RPMI7951 (cell line): ENCODE results near the gene RDM1. TPM values are rescaled to one million over a fixed set of nuclear protein-coding genes. Genes with fewer than 3 reads are reported as not detected.

Experiments used
- DNase-seq: peaks from one replicate; pipeline ENCODE4 v3.0.0-alpha.2; 2012; ENCODE audit warnings: low read depth
- total RNA-seq: library from RNA; depleted of rRNA; stranded (reverse); fragments of >200 nt; shearing (Covaris generic); gene quantifications from 2 replicates; pipeline ENCODE4 v1.2.3, GENCODE V29; 2014

Gene RDM1
- total RNA-seq, 1 experiment from 2014 or later: 0.96 TPM

DNA sequence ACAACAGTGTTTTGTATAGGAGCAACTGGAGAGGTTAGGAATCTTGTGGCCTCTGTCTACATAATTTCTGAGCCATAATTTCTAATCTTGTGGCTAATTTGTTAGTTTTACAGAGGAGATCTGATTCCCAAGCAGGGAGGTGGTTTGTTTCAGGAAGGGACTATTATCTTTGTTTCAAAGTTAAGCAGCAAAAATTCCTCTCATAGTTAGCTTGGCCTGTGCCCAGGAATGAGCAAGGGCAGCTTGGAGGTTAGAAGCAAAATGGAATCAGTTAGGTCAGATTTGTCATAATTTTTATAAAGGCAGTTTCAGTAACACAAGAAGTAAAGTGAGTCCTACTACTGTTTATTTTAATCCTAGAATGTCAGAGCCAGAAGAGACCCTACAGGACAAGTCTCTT is 2.0 kb upstream of the RDM1 start:
- no peak for DNase-seq

DNA sequence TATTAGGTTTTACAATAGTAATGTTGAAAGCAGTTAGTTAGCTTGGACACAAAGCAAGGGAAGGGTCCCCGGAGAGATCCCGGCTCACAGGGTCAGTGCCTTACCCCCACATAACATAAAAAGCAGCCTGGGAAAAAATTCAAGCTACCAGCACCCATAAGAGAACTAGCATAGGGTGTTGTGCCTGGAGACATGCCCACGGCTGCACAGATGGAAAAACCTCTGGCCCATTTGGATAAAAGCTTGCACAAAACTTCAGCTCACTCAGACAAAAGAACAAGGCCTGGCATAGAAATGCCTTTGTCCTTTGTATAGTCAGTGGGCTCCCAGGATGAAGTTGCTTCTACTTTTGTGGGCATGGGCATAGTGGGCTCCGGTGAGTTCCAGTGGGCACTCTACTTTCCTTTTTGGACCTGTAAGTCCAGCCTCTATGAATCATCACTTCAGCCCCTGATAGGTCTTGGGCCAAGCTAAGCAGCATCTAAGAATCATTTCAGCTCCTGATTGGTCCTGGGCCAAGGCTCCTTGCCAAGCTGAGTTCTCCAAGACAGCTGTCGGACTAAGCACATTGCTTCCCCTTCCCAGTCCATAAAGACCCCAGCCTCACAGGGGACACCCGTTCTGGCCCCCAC is 1.3 kb upstream of the RDM1 start:
- DNase-seq: peak; percentile 57

DNA sequence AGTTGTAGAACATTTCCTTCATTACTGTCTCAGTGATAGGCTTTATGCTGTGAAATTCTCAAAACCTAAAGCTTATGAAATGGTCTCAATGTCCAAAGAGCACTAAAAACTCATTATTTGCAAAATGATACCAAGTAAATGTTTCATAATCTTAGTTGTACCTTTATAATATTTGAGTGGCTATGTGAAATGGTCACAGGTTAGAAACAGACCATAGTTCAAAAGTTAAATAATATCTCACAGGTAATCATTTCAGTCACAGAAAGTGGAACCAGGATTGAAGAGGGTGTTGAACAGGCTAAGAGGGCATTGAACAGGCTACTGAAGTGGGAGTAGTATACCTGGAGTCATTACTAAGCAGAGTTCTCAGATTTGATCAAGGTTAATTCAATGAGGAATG is 2.9 kb downstream of the RDM1 start:
- DNase-seq: no peak

DNA sequence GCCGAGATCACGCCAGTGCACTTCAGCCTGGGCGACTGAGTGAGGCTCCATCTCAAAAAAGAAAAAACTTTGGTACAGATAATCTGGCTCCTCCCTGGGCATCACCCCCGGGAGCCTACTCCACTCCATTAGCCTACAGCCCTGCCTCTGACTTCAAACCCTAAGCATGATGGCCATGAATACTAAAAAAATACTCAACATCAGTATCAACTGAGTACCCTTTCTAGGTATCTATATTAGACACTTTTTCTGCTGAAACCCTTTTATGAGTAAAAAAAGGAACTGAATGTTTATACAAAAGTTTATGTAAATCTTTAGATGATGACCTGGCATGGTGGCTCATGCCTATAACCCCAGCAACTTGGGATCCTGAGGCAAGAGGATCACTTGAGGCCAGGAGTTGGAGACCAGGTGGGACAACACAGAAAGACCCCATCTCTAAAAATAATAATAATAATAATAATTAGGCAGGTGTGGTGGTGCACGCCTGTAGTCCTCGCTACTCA is 6.9 kb downstream of the RDM1 start:
- no peak for DNase-seq

DNA sequence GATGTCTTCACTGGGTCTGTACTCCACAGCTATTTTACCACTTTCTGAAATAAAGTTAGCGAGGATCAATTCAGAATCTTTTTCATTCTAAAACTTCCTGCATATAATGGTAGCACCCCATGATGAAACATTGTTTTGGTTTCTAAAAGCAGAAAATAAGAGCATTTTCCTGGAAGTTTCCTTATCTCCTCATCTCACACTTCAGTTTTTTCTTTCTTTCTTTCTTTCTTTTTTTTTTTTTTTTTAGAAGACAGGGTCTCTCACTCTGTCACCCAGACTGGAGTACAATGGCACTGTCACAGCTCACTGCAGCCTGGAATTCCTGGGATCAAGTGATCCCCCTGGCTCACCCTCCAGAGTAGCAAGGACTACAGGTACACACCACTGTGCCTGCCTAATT is 10.3 kb downstream of the RDM1 start:
- no peak for DNase-seq

DNA sequence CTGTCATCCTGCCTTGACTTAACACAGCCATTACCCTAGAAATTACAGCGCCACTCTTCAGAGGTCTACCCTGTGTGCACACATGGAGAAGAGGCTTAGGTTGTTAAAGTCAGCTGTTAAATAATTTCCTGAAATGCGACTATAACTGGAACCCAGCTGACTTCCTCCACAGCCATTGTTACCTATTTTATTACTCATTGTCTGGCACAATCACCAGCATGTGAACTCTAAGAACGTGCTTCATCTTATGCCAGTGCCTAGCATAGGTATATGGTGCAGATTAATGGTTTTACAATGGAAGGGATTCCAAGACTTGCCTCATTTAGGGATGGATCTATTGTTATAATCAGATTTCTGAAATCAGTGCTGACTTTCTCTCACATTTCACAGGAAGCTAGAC is 11.9 kb downstream of the RDM1 start:
- DNase-seq: no peak

DNA sequence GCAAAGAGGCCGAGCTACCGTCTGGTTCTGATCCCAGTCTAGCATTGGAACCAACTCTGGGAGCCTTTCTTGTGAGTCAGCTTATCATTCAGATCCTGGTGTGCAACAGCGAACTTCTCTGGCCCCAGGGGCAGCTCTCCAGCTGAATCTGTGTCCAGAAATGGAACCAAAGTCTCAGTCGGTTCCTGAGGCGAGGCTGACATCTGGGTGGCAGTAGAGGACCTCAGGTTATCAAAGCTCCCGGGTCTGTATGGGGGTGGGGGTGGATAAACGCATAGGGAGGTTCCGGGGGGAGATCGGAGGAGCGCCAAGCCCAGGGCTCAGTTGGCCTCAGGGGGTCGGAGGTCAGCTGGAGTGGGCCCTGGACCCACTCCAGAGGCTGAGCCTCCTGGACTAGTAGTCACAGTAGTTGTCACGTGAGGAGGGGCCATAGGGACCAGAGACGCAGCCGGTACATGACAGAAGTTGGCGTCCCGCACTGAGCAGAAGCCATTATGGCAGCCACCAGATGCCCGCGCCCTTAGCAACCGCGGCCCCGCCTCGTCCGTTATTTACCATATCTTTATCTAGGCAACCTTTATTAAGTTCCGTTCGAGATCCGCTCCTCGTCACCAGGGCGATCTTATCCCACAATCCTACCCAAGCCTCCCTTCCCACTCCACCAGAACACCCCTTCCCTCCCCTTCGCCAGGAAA is 12.9 kb downstream of the RDM1 start:
- DNase-seq: no peak

DNA sequence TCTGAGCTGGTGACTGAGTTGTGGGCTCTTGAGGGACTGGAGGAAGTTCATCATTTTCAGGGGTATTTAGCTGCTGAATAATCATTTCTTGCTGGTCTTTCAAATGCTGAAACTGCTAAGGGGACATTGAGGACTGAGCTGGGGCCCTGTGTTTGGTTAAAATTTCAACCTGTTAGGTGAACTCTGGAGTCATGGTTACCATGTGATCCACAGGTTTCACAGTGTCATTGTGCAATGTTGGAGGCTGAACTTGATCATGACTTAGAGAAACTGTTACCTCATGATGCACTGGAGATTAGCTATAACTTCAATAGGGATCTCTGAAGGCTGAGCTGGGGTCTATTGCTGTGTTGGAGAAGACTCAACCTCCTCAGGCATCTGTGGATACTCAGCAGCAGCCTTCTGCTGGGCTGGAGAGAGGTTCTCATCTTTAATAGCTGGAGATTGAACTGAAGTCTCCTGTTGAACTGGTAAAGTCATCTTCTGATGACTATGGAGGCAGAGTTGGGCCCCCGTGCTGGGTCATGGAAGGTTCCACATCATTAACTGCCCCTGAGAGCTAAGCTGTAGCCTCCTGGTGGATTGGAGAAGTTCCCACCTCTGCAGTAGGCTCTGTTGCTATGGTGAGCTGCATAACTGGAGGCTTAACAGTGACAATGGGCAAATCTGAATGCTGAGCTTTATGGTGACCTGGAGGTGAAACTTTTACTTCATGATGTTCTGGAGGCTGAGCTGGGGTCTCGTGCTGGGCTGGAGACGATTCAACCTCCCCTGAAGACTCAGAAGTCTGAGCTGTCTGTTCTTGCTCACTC is 15.2 kb downstream of the RDM1 start:
- DNase-seq: no peak

DNA sequence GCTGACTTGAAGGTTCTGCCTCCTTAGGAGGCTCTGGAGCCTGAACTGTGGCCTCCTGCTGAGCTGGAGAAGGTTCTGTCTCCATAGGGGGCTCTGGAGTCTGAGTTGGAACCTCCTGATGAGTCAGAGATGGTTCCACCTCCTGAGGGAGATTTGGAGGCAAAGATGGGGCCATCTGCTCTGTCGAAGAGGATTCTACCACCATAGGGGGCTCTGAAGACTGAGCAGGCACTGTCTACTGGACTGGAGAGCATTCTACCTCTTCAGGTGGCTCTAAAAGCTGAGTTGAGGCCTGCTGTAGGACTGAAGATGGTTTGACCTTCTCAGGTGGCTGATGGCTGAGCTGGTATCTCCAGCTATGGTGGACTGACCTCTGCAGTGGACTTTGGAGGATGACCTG is 16.2 kb downstream of the RDM1 start:
- DNase-seq: no peak

DNA sequence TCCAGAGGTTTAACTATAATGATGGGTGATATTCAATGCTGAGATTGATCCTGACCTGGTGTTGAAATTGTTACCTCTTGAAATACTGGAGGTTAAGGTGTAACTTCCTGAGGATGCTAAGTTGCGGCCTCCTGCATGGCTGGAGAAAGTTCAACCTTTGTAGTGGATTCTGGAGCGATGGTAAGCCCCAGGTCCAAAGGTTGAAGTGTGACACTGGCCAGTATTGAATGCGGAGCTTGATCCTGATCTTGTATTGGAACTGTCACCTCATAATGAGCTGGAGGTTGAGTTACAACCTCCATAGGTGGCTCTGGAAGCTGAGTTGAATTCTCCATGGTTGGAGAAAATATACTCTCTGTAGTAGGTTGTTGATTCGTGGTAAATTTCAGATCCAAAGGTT is 17.0 kb downstream of the RDM1 start:
- DNase-seq: no peak

DNA sequence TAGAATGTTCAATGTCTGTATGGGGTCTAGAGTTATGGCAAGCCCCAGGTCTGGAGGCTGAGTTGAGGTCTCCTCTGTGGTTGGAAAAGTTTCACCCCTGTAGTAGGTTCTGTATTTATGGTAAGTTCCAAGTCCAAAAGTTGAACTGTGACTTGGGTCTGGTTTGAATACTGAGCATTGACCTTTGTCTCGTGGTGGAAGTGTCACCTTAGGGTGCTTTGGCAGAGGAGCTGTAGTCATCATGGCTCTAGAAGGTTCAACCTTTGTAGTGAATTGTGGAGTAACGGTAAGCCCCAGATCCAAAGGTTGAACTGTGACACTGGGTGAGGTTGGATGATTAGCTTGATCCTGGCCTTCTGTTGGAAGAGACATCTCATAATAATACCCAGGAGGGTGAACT is 17.6 kb downstream of the RDM1 start:
- DNase-seq: no peak

DNA sequence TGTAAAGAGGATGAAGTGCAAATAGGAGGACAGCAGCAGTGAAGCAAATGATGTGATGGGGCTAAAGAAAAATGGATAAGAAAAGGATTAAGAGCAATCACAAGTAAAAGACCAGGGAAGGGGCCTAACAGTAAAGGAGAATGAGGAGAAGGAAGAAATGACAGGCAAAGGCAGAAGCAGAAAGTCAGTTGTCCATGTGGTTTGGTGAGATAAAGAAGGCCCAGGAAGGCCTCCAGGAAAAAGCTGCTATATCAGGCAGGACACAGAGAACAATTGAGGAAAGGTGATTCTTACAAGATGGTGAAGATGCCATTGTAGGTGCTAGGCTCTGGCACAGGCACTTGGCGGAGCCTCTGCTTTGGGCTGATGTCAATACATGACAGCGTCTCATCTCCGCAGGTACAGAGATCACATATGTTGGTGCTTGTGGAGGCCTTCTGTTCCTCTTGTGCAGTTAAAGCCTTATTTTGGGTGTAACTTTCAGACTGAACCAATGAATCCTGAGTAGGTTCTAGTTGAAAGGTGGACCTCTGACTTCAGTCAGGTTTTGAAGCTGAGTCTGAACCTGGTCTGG is 18.1 kb downstream of the RDM1 start:
- DNase-seq: no peak

DNA sequence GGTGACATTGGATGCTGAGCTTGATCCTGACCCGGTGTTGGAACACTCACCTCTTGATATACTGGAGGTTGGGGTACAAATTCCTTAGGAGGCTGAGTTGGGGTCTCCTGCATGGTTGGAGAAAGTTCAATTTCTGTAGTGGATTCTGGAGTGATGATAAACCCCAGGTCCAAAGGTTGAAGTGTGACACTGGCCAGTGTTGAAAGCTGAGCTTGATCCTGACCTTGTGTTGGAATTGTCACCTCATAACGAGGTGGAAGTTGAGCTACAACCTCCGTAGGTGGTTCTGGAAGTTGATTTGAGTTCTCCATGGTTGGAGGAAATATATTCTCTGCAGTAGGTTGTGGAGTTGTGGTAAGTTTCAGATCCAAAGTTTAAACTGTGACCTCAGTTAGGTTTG is 21.2 kb downstream of the RDM1 start:
- DNase-seq: no peak

DNA sequence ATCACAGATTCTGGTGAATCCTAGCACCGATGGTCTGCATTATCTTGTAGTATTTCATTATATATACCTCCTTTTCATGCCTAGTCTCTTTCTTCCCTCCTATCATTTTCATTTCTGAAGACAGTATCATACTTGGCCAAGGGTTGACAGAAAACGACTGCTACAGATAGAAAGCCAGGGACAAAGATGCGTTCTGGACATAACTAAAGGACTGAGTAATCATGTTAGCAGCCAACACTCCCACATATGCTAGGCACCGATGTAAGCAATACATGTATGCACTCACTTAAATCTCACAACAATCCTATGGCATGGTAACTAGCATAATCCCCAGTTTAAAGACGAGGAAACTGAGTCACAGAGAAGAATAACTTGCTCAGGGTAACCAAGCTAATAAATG is 22.9 kb downstream of the RDM1 start:
- DNase-seq: no peak

DNA sequence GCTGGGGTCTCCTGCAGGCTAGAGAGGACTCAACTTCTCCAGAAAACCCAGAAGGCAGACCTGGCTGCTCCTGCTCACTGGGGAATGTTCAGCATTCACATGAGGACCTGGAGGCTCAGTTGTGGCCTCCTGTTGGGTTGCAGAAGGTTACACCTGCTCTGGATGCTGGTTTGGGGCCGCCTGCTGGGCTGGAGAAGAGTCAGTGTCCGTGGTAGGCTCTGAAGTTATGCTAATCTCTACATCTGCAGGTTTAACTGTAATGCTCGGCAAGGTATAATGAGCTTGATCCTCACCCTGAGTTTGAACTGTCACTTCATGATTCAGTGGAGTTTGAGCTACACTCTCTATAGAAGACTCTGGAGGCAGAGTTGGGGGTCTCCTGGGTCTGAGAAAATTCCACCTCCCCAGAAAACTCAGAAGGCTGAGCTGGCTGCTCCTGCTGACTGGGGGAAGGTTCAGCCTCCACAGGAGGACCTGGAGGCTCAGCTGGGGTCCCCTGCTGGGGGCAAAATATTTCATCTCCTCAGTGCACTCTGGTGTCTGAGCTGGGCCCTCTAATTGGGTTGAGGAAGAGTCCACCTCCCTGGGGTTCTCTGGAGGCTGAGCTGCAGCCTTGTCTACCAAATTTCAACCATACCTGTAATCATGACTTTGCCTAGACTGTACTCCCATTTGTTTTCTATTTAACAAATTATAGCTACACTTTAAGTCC is 23.5 kb downstream of the RDM1 start:
- no peak for DNase-seq

DNA sequence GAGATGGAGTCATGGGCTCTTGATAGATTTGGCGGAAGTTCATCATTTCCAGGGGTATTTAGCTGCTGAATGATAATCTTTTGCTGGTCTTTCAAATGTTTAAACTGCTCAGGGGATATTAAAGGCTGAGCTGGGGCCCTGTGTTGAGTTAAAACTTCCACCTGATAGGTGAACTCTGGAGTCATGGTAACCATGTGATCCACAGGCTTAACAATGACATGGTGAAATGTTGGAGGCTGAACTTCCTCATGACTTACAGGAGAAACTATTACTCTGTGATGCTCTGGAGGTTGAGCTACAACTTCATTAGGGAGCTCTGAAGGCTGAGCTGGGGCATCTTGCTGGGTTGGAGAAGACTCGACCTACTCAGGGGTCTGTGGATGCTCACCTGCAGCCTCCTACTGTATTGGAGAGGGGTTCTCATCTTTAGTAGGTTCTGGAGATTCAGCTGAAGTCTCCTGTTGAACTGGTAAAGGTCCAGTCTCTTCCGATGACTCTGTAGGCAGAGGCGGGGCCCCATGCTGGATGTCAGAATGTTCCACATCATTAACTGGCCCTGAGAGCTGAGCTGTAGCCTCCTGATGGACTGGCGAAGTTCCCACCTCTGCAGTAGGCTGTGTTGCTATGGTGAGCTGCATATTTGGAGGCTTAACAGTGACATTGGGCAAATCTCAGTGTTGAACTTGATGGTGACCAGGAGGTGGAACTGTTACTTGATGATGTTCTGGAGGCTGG is 24.2 kb downstream of the RDM1 start:
- DNase-seq: no peak

DNA sequence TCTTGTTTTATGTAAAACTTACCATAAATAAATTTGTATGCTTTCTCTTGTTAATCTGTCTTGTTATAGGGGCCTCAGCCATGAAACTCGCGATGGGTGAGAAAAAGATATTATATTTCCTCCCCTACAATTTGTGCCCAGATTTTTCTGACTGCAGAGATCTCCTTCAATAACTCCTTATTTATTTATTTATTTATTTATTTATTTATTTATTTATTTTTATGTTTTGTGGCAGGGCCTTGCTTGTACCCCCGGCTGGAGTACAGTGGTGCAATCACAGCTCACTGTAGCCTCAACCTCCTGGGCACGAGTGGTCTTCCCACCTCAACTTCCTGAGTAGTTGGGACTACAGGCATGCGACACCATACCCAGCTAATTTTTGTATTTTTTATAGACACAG is 27.1 kb downstream of the RDM1 start:
- no peak for DNase-seq

DNA sequence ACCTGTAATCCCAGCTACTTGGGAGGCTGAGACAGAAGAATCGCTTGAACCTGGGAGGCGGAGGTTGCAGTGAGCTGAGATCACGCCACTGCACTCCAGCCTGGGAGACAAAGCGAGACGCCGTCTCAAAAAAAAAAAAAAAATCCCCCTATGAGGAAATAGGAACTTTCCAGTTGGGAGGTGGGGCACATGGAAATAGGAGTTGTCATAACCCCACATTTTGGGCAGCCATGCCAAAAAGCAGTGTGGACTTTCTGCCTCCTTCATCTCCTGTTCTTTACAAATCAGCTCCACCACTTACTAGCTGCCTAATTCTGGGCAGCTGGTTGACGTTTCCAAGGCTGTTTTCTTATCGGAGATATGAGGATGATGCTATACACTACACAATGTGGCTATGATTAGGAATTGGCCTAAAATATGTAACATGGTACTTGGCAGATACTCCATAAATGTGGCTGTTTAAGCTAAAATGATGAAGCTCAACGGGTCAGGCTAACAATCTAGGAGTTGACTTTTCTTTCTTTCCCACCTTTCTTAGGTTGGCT is 28.9 kb downstream of the RDM1 start:
- DNase-seq: no peak

DNA sequence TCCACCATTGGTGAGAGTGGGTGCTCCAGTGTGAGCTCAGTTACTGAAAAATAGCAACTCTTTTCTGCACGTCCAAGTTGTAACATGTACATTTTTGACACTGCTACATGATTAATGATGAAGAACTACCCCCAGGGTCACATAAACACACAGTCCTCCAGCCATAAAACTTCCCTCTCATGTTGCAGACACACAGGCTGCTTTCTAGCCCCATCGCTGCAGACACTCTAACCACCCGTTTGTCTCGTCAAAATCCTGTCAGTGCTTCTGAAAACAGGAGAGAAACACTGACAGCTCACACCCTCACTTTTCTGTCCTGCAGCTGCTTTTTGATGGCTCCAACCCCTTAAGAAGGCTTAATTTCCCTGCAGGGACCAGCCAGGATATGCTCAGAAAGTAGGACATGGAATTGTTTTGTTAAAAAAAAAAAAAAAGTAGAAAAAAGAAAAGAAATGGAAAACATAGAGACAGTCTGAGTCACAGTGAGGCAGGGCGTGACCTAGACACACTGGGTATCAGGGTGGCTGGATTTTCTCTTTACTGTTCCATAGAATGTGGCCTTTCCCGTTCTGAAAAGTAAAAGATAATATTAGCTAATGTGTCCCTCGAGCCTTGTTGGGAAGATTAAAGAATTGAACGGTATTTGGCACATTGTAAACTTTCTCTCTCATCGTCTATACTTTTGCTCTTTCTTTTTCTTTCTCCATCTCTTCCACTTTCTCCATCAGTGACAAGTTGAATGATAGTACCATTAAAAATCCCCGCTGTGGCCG is 29.7 kb downstream of the RDM1 start:
- DNase-seq: no peak

DNA sequence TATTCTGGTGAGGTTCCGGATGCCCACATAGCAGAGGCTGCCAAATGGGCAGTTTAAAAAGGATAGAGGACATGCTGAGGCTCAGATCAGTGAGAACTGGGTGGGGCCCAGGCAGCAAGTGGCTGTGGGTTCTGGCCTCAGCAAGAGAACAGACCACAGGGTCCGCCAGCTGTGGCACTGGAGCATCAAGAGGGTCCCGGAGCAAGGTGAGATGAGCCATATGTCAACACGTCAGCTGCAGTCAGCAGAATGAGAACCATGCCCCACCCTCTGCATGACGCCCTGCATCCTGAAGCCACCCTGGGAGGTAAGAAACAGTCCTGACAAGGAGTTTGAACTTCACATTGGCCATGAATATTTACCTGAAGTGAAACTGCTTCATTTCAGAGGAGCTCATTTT is 30.3 kb downstream of the RDM1 start:
- DNase-seq: no peak
